Esophagus muscularis mucosa (tissue), 3 donors: Measurements from ENCODE around the gene BLM.

Source experiments
- CTCF ChIP-seq, 3 experiments: fragments of 200-600 bp in 2 of 3; fragments of 450-650 bp in 1 of 3; sonication (generic) in 2 of 3; IDR thresholded peaks; one replicate each; pipeline ENCODE4 v1.5.1; 2017 to 2019; ENCODE audit warnings: antibody characterized with exemption in 3 of 3, mild to moderate bottlenecking in 2 of 3, moderate library complexity in 1 of 3
- POLR2AphosphoS5 ChIP-seq, 2 donors: sonication (generic); formaldehyde crosslinking; IDR thresholded peaks; one replicate each; pipeline ENCODE4 v1.6.1; 2017; ENCODE audit warnings: antibody characterized with exemption in 2 of 2

GRCh38 chr15:90694987-90695386, 22.2 kb upstream of the BLM start:
- no peak for TF ChIP-seq CTCF (IDR thresholded peaks at IDR 0.05)
- no peak for TF ChIP-seq POLR2AphosphoS5 (IDR thresholded peaks at IDR 0.05)
